K562 (cell line): ENCODE results near the gene PI4KA. TPM values are rescaled to one million over a fixed set of nuclear protein-coding genes. Genes with fewer than 3 reads are reported as not detected.
A peak's percentile ranks its signal among the peaks of the same experiment; 100 is the strongest.

Source experiments
- ARID3A ChIP-seq: IDR thresholded peaks from 2 replicates; pipeline ENCODE4 v1.6.1; 2012; ENCODE audit warnings: low read depth, low read length, improper control_type of control experiment, borderline replicate concordance
- BRD9 ChIP-seq: fragments of 450-650 bp; IDR thresholded peaks from 2 replicates; pipeline ENCODE4 v1.6.1; 2018; ENCODE audit warnings: low read depth; ENCODE audit not compliant: partially characterized antibody
- CUX1 ChIP-seq: fragments of 200-800 bp; sonication (Bioruptor generic); IDR thresholded peaks from 2 replicates; pipeline ENCODE4 v1.6.1; 2016; ENCODE audit warnings: missing genetic modification characterization, missing compliant biosample characterization
- E2F4 ChIP-seq: sonication (generic); formaldehyde crosslinking; IDR thresholded peaks from 2 replicates; pipeline ENCODE4 v1.8.0; 2022; ENCODE audit warnings: mild to moderate bottlenecking, low read depth, missing genetic modification reagents
- LARP7 ChIP-seq: fragments of 450-650 bp; IDR thresholded peaks from 2 replicates; pipeline ENCODE4 v1.6.1; 2016
- MTA3 ChIP-seq: fragments of 450-650 bp; formaldehyde crosslinking; IDR thresholded peaks from 2 replicates; pipeline ENCODE4 v1.6.1; 2017; ENCODE audit warnings: mild to moderate bottlenecking, borderline replicate concordance
- MYBL2 ChIP-seq, 2 experiments: fragments of 450-650 bp in 1 of 2; sonication (generic) in 1 of 2; formaldehyde crosslinking in 1 of 2; IDR thresholded peaks; 2 replicates each; pipeline versions ENCODE4 v1.6.1 to v1.8.1; 2017 to 2022; ENCODE audit warnings: borderline replicate concordance in 1 of 2, inconsistent platforms in 1 of 2, low read depth in 1 of 2, mild to moderate bottlenecking in 1 of 2, missing genetic modification reagents in 1 of 2, moderate library complexity in 1 of 2
- NR0B1 ChIP-seq: fragments of 450-650 bp; IDR thresholded peaks from one replicate; pipeline ENCODE4 v1.6.1; 2018; ENCODE audit warnings: mild to moderate bottlenecking, moderate library complexity; ENCODE audit not compliant: partially characterized antibody
- NRF1 ChIP-seq, 2 experiments: fragments of 450-650 bp; IDR thresholded peaks in 1 of 2; conservative IDR thresholded peaks in 1 of 2; 2 replicates each; pipeline ENCODE4 v1.6.1; 2014; ENCODE audit warnings: mild to moderate bottlenecking in 2 of 2
- NUFIP1 ChIP-seq: fragments of 450-650 bp; IDR thresholded peaks from 2 replicates; pipeline ENCODE4 v1.6.1; 2018; ENCODE audit not compliant: partially characterized antibody
- SRSF9 ChIP-seq: fragments of 200-400 bp; formaldehyde crosslinking; IDR thresholded peaks from 2 replicates; pipeline ENCODE4 v1.6.1; 2017; ENCODE audit warnings: low read depth, low read length, borderline replicate concordance
- THAP12 ChIP-seq: fragments of 250-450 bp; sonication (Bioruptor Pico); IDR thresholded peaks from 2 replicates; pipeline ENCODE4 v1.9.0; 2021; ENCODE audit warnings: mild to moderate bottlenecking, inconsistent platforms
- ZNF224 ChIP-seq: sonication (generic); formaldehyde crosslinking; IDR thresholded peaks from 2 replicates; pipeline ENCODE4 v1.8.0; 2022; ENCODE audit warnings: mild to moderate bottlenecking, missing genetic modification reagents
- ZNF766 ChIP-seq: fragments of 200-800 bp; sonication (Bioruptor generic); conservative IDR thresholded peaks from 2 replicates; pipeline ENCODE4 v1.6.1; 2016; ENCODE audit warnings: missing genetic modification characterization, missing compliant biosample characterization
- polyA plus RNA-seq, 8 experiments: library from polyadenylated mRNA; depleted of rRNA in 4 of 8; stranded (reverse) in 5 of 8; unstranded in 3 of 8; fragments of >200 nt; fragmentation: Nextera tagmentation in 2 of 8; fragmentation: Illumina TruSeq in 1 of 8; extraction: Ambion mirVana in 2 of 8; extraction: Trizol in 1 of 8; gene quantifications; 2 replicates each; pipeline versions ENCODE4 v1.2.1 to v1.2.3, GENCODE V29; 2011 to 2014; ENCODE audit warnings: inconsistent platforms in 1 of 8, missing spikeins in 1 of 8
- total RNA-seq, 7 experiments: library from RNA; depleted of rRNA in 6 of 7; stranded (reverse); fragments of >200 nt in 6 of 7; fragmentation: Illumina TruSeq in 2 of 7; extraction: Trizol in 2 of 7; gene quantifications; 2 replicates each; pipeline versions ENCODE4 v1.2.1 to v1.2.3, GENCODE V29; 2011 to 2021; ENCODE audit warnings: low replicate concordance in 1 of 7

PI4KA gene
- total and polyA plus RNA-seq, 9 of the 15 experiments (the other 6 are each of a cell fraction or from before 2014, with no cell fraction given), result 7.3 to 187 (median 84.7) TPM

GRCh38 chr22:20658433-20659222 is 200.0 kb downstream of the PI4KA start (continued):
- TF ChIP-seq NR0B1 (no peak), MTA3 (no peak), NRF1 (conservative IDR thresholded peaks at IDR 0.05 in 1 of 2, IDR thresholded peaks at IDR 0.05 in 1 of 2) (no peak), SRSF9 (no peak), ARID3A (no peak), BRD9 (no peak), LARP7 (peak; percentile 80; the same call in 1 of the 2 replicates), MYBL2 (IDR thresholded peaks at IDR 0.05; ENCODE audit: low read depth) (no peak), MYBL2 (CRISPR knock-in tag; IDR thresholded peaks at IDR 0.05; ENCODE audit: borderline replicate concordance) (no peak), E2F4 (CRISPR knock-in tag) (no peak), ZNF766 (CRISPR knock-in tag) (no peak), ZNF224 (CRISPR knock-in tag) (no peak), THAP12 (CRISPR knock-in tag) (no peak), CUX1 (CRISPR knock-in tag) (no peak), NUFIP1 (no peak)
